Erythroblast (primary cell): ENCODE results near the gene TCF3.

Experiments
- DNase-seq, 2 experiments: peaks; one replicate each; lab custom pipeline; 2025; lab: John Stamatoyannopoulos, UW
- GATA1 ChIP-seq: IDR thresholded peaks from 2 replicates; pipeline ENCODE4 v1.6.1; 2011; ENCODE audit warnings: low read depth, mild to moderate bottlenecking, control low read depth, low read length, moderate library complexity
- POLR2A ChIP-seq: IDR thresholded peaks from 2 replicates; pipeline ENCODE4 v1.6.1; 2011; ENCODE audit warnings: mild to moderate bottlenecking, low read length

Gene TCF3

GRCh38 chr19:1661995-1662394, 9.6 kb upstream of the TCF3 start:
- no peak for DNase-seq
- TF ChIP-seq POLR2A (no peak), GATA1 (no peak)

GRCh38 chr19:1659084-1659427, 6.6 kb upstream of the TCF3 start:
- TF ChIP-seq POLR2A (no peak), GATA1 (no peak)
- DNase-seq: no peak

GRCh38 chr19:1658150-1659083, 6.0 kb upstream of the TCF3 start:
- TF ChIP-seq POLR2A (no peak), GATA1 (no peak)
- DNase-seq: no peak

- DNase-seq: no peak
- TF ChIP-seq POLR2A (no peak), GATA1 (no peak)
Observed at GRCh38 chr19:1657746-1658145, 5.3 kb upstream of the TCF3 start.

GRCh38 chr19:1656988-1657536, 4.6 kb upstream of the TCF3 start:
- no peak for DNase-seq
- no peak for TF ChIP-seq GATA1
- TF ChIP-seq POLR2A: no peak

- DNase-seq: peak; percentile 80
- no peak for TF ChIP-seq GATA1
- peak; percentile 49 for TF ChIP-seq POLR2A
Observed at GRCh38 chr19:1655987-1656608, 3.7 kb upstream of the TCF3 start.

GRCh38 chr19:1655131-1655981, 2.9 kb upstream of the TCF3 start:
- TF ChIP-seq POLR2A (no peak), GATA1 (no peak)
- peak; percentile 75 to 77 for DNase-seq

GRCh38 chr19:1654178-1654792, 1.9 kb upstream of the TCF3 start:
- no peak for DNase-seq
- TF ChIP-seq POLR2A (no peak), GATA1 (no peak)

GRCh38 chr19:1653300-1653628, 849 bp upstream of the TCF3 start:
- TF ChIP-seq POLR2A (no peak), GATA1 (no peak)
- DNase-seq: no peak

GRCh38 chr19:1651568-1652291, 685 bp downstream of the TCF3 start:
- TF ChIP-seq GATA1: no peak
- peak; percentile 35 for TF ChIP-seq POLR2A
- peak; percentile 76 to 84 for DNase-seq

- no peak for TF ChIP-seq POLR2A
- TF ChIP-seq GATA1: no peak
- DNase-seq: peak; percentile 70 to 71
Observed at GRCh38 chr19:1650650-1651567, 1.5 kb downstream of the TCF3 start.
